A673 (cell line): ENCODE measurements around the gene KCMF1. TPM values are rescaled to one million over a fixed set of nuclear protein-coding genes. Genes with fewer than 3 reads are reported as not detected.

Experiments
- BruUV-seq: library from RNA; stranded (reverse); fragments of 400-500 nt; replicated peaks from 2 replicates; lab custom pipeline; 2021; lab: Mats Ljungman, UMichigan
- CTCF ChIA-PET: fragments of 300-600 bp; sonication (Branson Sonifier 250); formaldehyde crosslinking; loops from one replicate; lab custom pipeline; 2022; ENCODE audit warnings: antibody characterized with exemption; lab: Charles Lee
- POLR2A ChIA-PET: fragments of 300-600 bp; sonication (Branson Sonifier 250); formaldehyde crosslinking; loops from one replicate; lab custom pipeline; 2022; ENCODE audit warnings: antibody characterized with exemption; ENCODE audit not compliant: low non-redundant PET; lab: Charles Lee
- DNase-seq: peaks from one replicate; pipeline ENCODE4 v3.0.0-alpha.2; 2015; ENCODE audit warnings: low spot score
- H3K27ac ChIP-seq: fragments of 200-600 bp; sonication (generic); 2 replicates; pipeline ENCODE4 v1.5.1; 2016; ENCODE audit warnings: mixed run types, low read depth, mild to moderate bottlenecking, mixed read lengths, antibody characterized with exemption, low read length; ENCODE audit not compliant: poor library complexity, severe bottlenecking
- H3K27me3 ChIP-seq: fragments of 200-600 bp; sonication (generic); replicated peaks from 2 replicates; pipeline ENCODE4 v1.6.1; 2017; ENCODE audit warnings: mixed run types, low read depth, mild to moderate bottlenecking, mixed read lengths, antibody characterized with exemption, low read length; ENCODE audit not compliant: insufficient read depth, poor library complexity
- H3K36me3 ChIP-seq: fragments of 200-600 bp; sonication (generic); 2 replicates; pipeline ENCODE4 v1.6.1; 2016; ENCODE audit warnings: mixed run types, mild to moderate bottlenecking, mixed read lengths, antibody characterized with exemption, low read length; ENCODE audit not compliant: insufficient read depth, poor library complexity, severe bottlenecking
- H3K4me1 ChIP-seq: fragments of 200-600 bp; sonication (generic); 2 replicates; pipeline ENCODE4 v1.6.1; 2017; ENCODE audit warnings: mixed run types, mild to moderate bottlenecking, mixed read lengths, antibody characterized with exemption, low read length; ENCODE audit not compliant: insufficient read depth, poor library complexity, severe bottlenecking
- H3K4me3 ChIP-seq: fragments of 200-600 bp; sonication (generic); 2 replicates; pipeline ENCODE4 v1.5.1; 2016; ENCODE audit warnings: low read depth, mixed run types, mild to moderate bottlenecking, mixed read lengths, low read length; ENCODE audit not compliant: poor library complexity, severe bottlenecking
- H3K9me3 ChIP-seq: fragments of 200-600 bp; sonication (generic); 2 replicates; pipeline ENCODE4 v1.6.1; 2016; ENCODE audit warnings: mixed run types, low read depth, mild to moderate bottlenecking, mixed read lengths, antibody characterized with exemption, low read length; ENCODE audit not compliant: poor library complexity, severe bottlenecking
- CTCF ChIP-seq: fragments of 300-800, 200-600 bp; sonication (generic); conservative IDR thresholded peaks from 2 replicates; pipeline ENCODE4 v1.5.1; 2017; ENCODE audit warnings: low read depth, mild to moderate bottlenecking, antibody characterized with exemption, low read length, moderate library complexity, mixed read lengths
- EZH2 ChIP-seq: fragments of 200-600 bp; sonication (generic); IDR thresholded peaks from 2 replicates; pipeline ENCODE4 v1.6.1; 2017; ENCODE audit warnings: borderline replicate concordance, low read depth, mild to moderate bottlenecking, mixed read lengths, antibody characterized with exemption, low read length; ENCODE audit not compliant: poor library complexity, severe bottlenecking
- intact Hi-C: fragments of 100-400 bp; cut with micrococcal nuclease; formaldehyde crosslinking; loops from one replicate; pipeline ENCODE4 v1.10.0; 2022; ENCODE audit not compliant: unreplicated experiment
- total RNA-seq: library from RNA; stranded (reverse); gene quantifications from 2 replicates; pipeline ENCODE4 v1.2.3, GENCODE V29; 2021

Gene KCMF1
- total RNA-seq, 1 experiment from 2014 or later: 110 TPM

- DNase-seq: no peak
- no peak for TF ChIP-seq EZH2
- TF ChIP-seq CTCF: no peak
- no TSS peak for BruUV-seq
- CTCF ChIA-PET: no interaction called here
- Histone ChIP-seq H3K27me3 (no peaks in the 10 kb centered on the region), H3K27ac (no peak overlapping the region), H3K4me1 (no peaks in the 10 kb centered on the region), H3K4me3 (no peak overlapping the region), H3K9me3 (no peaks in the 10 kb centered on the region), H3K36me3 (no peaks in the 10 kb centered on the region)
- POLR2A ChIA-PET: no interaction called here
- intact Hi-C loops: no loop called here
Observed at GRCh38 chr2:85088921-85089320, 118.0 kb downstream of the KCMF1 start.

- no peaks in the 10 kb centered on the region for H3K36me3 ChIP-seq
- H3K4me3 ChIP-seq: no peak overlapping the region
- TF ChIP-seq CTCF: no peak
- no peak for TF ChIP-seq EZH2
- H3K27ac ChIP-seq: no peak overlapping the region
- no TSS peak for BruUV-seq
- H3K9me3 ChIP-seq: no peaks in the 10 kb centered on the region
- ChIA-PET CTCF (no interaction called here), POLR2A (no interaction called here)
- intact Hi-C loops: no loop called here
- no peaks in the 10 kb centered on the region for H3K4me1 ChIP-seq
- DNase-seq: no peak
- no peaks in the 10 kb centered on the region for H3K27me3 ChIP-seq
Observed at GRCh38 chr2:85089585-85089984, 118.6 kb downstream of the KCMF1 start.

GRCh38 chr2:85091838-85092237 lies 120.9 kb downstream of the KCMF1 start:
- intact Hi-C loops: no loop called here
- H3K27me3 ChIP-seq: no peaks in the 10 kb centered on the region
- H3K9me3 ChIP-seq: no peaks in the 10 kb centered on the region
- no peak overlapping the region for H3K4me3 ChIP-seq
- no peak for DNase-seq
- no peaks in the 10 kb centered on the region for H3K36me3 ChIP-seq
- H3K27ac ChIP-seq: no peak overlapping the region
- ChIA-PET POLR2A (no interaction called here), CTCF (interaction anchor here (0.6 kb wide), 1 partner anchor 44 kb away, joined by 3 read pairs; no protein-coding TSS in a partner anchor)
- no TSS peak for BruUV-seq
- H3K4me1 ChIP-seq: no peaks in the 10 kb centered on the region
- TF ChIP-seq CTCF (no peak), EZH2 (no peak)
